Measurements from ENCODE around the gene MAMSTR.
A peak's percentile ranks its signal among the peaks of the same experiment; 100 is the strongest.

MAMSTR gene

DNA sequence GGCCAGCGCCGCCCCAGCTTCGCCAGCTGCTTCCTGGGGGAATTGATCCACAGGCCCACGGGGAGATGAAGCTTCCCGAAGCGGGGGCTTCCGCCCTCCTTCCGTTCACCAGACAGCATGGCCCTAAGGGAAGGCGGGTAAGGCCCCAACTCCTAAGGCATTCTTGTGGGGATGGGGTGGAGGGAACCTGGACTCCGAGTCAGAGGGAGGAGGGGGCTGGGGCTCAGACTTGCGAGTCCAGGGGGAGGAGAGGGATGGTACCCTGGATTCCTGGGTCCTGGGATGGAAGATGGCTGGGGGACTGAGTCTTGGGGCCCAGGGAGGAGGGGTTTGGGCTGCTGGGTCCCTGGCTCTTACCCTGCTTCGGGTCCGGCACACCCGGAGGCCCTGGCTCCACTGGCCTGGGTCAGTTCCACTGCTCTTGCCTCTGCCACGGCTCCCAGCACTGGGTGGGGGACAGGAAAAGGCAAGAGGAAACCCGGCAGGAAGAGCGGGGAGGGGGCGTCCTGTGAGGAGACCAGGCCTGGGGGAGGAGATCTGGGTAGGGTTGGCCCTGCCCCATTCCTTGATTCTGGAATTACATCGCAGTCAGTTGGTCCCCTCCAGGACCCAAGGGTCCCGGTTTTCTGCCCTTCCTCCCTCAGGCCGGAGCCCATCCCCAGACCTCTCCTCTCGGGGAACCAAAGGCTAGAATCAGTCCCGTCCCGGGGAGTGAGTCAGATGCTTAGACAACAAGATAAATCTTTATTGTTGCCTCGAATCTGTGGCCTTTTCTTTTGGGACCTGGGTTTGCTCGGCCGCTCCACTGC is 20.8 kb upstream of the MAMSTR start, which contains the start of gene RASIP1:
Gene RASIP1 (minus strand): TSS at position 447 of the 809 bp plus-strand sequence. CDS start 328 bp downstream, at position 119.
- H2AFZ ChIP-seq (ENCODE audit: low read depth, low read length), result peak within 1 kb of the TSS; percentile 85
- peaks cover 5% of the 10 kb centered on the region for H3K9me3 ChIP-seq (ENCODE audit: low read length)
- H3K4me1 ChIP-seq (ENCODE audit: insufficient read depth, low read length), result peaks cover 5% of the 10 kb centered on the region
- no peaks in the 10 kb centered on the region for H3K36me3 ChIP-seq (ENCODE audit: insufficient read depth, low read length)
- H3K4me3 ChIP-seq (ENCODE audit: low read length), result peak within 1 kb of the TSS; percentile 41
- H3K27me3 ChIP-seq (ENCODE audit: insufficient read depth, low read length), result peaks cover 14% of the 10 kb centered on the region

DNA sequence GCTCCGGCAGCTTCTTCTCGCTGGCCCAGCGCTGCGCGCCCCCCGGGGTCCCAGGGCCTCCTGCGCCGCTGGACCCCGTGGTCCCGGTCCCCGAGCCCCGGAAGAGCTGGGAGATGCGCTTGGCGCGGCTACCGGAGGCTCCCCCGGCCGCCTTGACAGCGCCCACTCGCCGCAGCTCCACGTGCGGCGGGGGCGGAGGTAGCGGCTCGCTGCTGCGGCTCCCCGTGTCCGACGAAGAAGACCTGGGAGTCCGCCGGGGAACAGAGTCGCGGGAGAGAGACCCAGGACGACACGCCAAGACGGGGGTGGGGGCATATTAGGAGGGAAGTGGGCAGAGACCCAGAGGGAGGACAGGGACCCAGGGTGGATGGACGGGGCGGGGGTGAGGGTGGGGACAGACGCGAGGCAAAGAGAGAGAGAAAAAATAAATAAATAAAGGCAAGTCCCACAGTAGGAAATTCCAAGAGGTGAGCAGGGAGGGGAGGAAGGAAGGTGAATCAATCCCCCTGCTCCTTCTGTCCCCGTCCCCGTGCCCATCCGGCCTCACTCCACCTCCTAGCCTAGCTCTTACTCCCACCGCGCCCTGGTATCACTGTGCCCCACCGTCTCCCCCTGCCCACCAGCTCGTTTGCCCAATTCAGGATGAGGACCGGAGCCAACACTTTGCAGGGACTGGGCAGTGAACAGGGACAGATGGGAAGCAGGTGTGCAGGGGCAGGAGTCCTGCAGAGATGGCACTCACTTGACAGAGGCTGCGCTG is 20.1 kb upstream of the MAMSTR start:
- Histone ChIP-seq H3K36me3 (ENCODE audit: insufficient read depth, low read length) (no peaks in the 10 kb centered on the region), H3K9me3 (ENCODE audit: low read length) (peaks cover 5% of the 10 kb centered on the region), H3K4me3 (ENCODE audit: low read length) (peak overlapping the region; percentile 41), H2AFZ (ENCODE audit: low read depth, low read length) (peak overlapping the region; percentile 85), H3K4me1 (ENCODE audit: insufficient read depth, low read length) (peaks cover 5% of the 10 kb centered on the region), H3K27me3 (ENCODE audit: insufficient read depth, low read length) (peaks cover 14% of the 10 kb centered on the region)

DNA sequence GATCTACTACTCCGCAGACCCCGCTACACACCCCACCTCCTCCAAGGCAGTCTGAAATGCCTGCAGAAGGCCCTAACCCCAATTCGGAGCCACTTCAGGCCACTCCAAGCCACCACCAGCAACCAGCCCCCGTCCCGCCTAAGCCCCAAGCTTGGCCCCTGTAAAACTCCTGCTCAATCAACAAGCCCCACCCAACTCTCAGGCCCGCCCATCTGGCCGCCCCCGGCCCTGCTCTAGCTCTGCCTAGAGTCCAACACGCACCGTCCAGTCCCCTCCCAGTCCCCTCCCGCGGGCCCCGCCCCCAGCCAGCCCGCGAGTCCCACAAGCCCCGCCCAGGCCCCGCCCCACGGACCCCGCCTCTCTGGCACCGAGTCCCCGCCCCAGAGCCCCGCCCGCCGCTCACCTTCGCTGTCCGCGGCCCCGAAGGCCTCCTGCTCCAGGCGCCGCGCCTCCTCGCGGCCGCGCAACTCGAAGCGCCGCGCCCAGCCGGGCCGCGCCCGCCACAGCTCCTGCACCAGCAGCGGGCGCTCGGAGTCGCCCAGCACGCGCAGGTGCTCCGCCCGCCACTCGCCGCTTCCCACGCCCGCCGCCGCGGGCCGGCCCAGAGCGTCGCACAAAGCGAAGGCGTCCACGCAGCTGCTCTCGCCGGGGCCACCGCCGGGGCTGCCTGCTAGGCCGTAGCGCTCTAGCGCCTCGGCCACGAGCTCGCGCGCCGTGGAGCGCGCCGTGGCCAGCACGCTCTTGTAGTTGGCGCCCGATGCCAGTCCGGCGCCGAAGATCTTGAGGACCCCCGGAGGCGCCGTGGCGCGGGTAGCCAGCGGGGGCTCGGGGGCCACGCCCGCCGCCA is 19.3 kb upstream of the MAMSTR start:
- peaks cover 5% of the 10 kb centered on the region for H3K9me3 ChIP-seq (ENCODE audit: low read length)
- peak overlapping the region; percentile 85 for H2AFZ ChIP-seq (ENCODE audit: low read depth, low read length)
- peak overlapping the region; percentile 41 for H3K4me3 ChIP-seq (ENCODE audit: low read length)

GRCh38 chr19:48737360-48737998 is 18.0 kb upstream of the MAMSTR start:
- Histone ChIP-seq H3K9me3 (ENCODE audit: low read length) (peaks cover 5% of the 10 kb centered on the region), H2AFZ (ENCODE audit: low read depth, low read length) (no peak overlapping the region), H3K4me1 (ENCODE audit: insufficient read depth, low read length) (peaks cover 5% of the 10 kb centered on the region), H3K4me3 (ENCODE audit: low read length) (no peak overlapping the region), H3K27me3 (ENCODE audit: insufficient read depth, low read length) (peaks cover 14% of the 10 kb centered on the region), H3K36me3 (ENCODE audit: insufficient read depth, low read length) (no peaks in the 10 kb centered on the region)

More for the DNA sequence above, 19.3 kb upstream of the MAMSTR start:
- Histone ChIP-seq H3K36me3 (ENCODE audit: insufficient read depth, low read length) (no peaks in the 10 kb centered on the region), H3K4me1 (ENCODE audit: insufficient read depth, low read length) (peaks cover 5% of the 10 kb centered on the region), H3K27me3 (ENCODE audit: insufficient read depth, low read length) (peaks cover 14% of the 10 kb centered on the region)

DNA sequence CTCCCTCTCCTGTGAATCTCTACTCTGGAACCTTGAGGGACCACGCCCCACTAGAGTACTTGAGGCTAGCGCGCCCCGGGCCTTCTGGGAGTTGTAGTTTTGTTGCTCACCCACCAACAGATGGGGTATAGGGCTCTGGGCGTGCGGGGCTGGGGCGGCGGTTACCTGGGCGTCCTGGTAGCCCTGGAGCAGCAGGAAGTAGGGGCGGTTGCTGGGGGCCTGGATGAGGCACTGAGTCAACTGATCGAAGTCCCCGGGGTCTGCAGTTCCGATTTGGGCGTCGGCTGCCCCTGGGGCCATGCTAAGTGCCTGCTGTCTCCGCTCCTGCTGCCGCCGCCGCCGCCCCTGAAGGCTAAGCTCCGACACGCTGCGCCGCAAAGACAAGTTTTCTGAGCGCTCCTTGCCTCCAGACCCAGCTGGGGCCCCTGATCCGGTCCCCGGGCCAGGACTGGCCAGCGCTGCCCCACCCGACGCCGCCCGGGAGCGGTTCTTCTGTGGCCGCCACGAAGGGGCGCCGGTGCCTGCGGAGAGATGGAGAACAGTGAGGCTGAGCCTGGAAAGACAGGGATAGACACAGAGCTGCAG is 15.6 kb upstream of the MAMSTR start:
- H3K4me3 ChIP-seq (ENCODE audit: low read length), result no peak overlapping the region

GRCh38 chr19:48734625-48735024 is 15.1 kb upstream of the MAMSTR start:
- Histone ChIP-seq H3K4me1 (ENCODE audit: insufficient read depth, low read length) (peaks cover 5% of the 10 kb centered on the region), H3K36me3 (ENCODE audit: insufficient read depth, low read length) (no peaks in the 10 kb centered on the region), H3K4me3 (ENCODE audit: low read length) (no peak overlapping the region), H3K9me3 (ENCODE audit: low read length) (no peaks in the 10 kb centered on the region), H3K27me3 (ENCODE audit: insufficient read depth, low read length) (peaks cover under 1% of the 10 kb centered on the region), H2AFZ (ENCODE audit: low read depth, low read length) (no peak overlapping the region)

More for the DNA sequence above, 15.6 kb upstream of the MAMSTR start:
- H3K27me3 ChIP-seq (ENCODE audit: insufficient read depth, low read length), result peaks cover 5% of the 10 kb centered on the region
- no peaks in the 10 kb centered on the region for H3K36me3 ChIP-seq (ENCODE audit: insufficient read depth, low read length)
- H2AFZ ChIP-seq (ENCODE audit: low read depth, low read length), result no peak overlapping the region
- H3K9me3 ChIP-seq (ENCODE audit: low read length), result no peaks in the 10 kb centered on the region
- peaks cover 5% of the 10 kb centered on the region for H3K4me1 ChIP-seq (ENCODE audit: insufficient read depth, low read length)

GRCh38 chr19:48731452-48731851 is 11.9 kb upstream of the MAMSTR start:
- Histone ChIP-seq H3K27me3 (ENCODE audit: insufficient read depth, low read length) (no peaks in the 10 kb centered on the region), H3K4me1 (ENCODE audit: insufficient read depth, low read length) (no peaks in the 10 kb centered on the region), H3K9me3 (ENCODE audit: low read length) (no peaks in the 10 kb centered on the region), H3K36me3 (ENCODE audit: insufficient read depth, low read length) (no peaks in the 10 kb centered on the region), H3K4me3 (ENCODE audit: low read length) (no peak overlapping the region), H2AFZ (ENCODE audit: low read depth, low read length) (no peak overlapping the region)

DNA sequence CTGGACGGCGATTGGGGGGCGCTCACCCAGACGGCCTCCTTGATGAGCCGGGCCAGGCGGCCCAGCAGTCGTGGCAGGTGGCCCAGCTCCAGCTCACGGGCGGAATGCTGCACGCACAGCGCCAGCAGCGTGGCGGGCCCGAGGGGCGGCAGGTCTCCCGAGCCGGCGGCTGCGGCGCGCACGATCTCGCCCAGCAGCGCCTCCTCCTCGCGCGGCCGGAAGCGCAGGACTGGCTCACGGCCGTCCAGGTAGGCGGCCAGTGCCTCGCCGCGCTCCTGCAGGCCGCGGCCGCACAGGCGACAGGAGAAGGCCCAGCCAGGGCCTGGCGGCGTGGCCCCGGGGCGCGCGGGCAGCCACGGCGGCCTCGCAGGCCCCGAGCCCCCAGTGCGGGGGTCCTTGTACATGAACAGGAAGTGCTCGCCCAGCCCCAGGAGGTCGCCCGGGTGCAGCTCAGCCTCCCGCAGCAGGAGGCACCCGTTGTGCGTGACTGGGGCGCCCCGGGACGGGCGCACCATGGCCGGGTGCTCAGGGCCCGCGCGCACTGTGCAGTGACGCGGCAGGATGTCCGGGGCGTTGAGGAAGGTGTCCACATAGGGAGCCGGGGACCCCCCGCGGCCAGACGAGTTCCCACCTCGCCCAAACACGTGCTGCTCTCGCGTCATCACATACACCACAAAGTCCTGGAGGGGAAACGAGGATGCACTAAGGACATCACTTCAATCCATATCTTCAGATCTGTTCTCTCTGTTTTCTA is 9.6 kb upstream of the MAMSTR start:
- H3K9me3 ChIP-seq (ENCODE audit: low read length), result no peaks in the 10 kb centered on the region
- no peak overlapping the region for H2AFZ ChIP-seq (ENCODE audit: low read depth, low read length)
- H3K27me3 ChIP-seq (ENCODE audit: insufficient read depth, low read length), result no peaks in the 10 kb centered on the region
- peaks cover 9% of the 10 kb centered on the region for H3K4me1 ChIP-seq (ENCODE audit: insufficient read depth, low read length)
- H3K4me3 ChIP-seq (ENCODE audit: low read length), result no peak overlapping the region
- H3K36me3 ChIP-seq (ENCODE audit: insufficient read depth, low read length), result no peaks in the 10 kb centered on the region

GRCh38 chr19:48726556-48726955 is 7.0 kb upstream of the MAMSTR start:
- Histone ChIP-seq H3K4me3 (ENCODE audit: low read length) (no peak overlapping the region), H2AFZ (ENCODE audit: low read depth, low read length) (no peak overlapping the region), H3K36me3 (ENCODE audit: insufficient read depth, low read length) (no peaks in the 10 kb centered on the region), H3K27me3 (ENCODE audit: insufficient read depth, low read length) (no peaks in the 10 kb centered on the region), H3K4me1 (ENCODE audit: insufficient read depth, low read length) (peaks cover 9% of the 10 kb centered on the region), H3K9me3 (ENCODE audit: low read length) (no peaks in the 10 kb centered on the region)

DNA sequence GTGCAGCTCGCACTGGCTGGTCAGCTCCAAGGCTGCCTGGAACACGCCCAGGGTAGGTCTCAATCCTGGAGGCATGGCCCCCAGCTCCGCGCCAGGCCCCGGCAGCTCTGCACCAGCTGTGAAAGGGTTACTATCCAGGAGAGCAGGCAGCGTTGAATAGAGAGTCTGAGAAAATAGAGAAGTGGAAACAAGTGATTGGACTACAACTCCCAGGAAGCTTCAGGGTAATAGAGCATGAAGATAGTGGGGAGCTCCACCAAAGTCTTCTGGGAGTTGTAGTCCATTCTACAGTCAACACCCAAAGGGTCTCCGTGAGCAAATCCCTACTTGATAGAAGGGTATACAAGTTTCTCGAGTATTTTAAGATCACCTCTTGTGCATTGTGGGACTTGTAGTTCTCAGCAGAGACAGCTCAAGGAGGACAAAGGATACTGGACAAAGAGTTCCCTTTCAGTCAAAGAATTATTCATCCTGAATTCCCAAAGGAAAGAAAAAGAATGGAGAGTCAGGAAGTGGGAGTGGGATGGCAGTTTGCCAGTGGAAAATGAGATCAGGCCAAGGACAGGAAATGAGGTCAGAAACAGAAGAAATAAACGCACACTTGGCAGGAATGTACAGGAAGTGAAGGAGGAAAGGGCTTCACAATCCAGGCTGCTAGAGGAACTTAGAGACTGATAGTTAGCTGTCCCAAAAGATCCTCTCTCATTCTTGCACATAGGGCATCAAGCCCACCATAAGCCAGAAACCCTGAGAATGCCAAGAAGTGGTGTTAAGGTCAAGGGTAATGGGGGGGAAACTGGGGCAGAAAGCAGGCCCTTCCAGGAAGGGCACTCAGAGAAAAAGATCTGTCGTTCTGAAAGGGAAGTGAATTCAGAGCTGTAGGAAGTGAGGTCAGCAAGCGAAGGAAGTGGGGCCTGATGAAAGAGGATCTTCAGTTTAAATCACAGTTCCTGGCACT is 5.5 kb upstream of the MAMSTR start:
- H3K4me3 ChIP-seq (ENCODE audit: low read length), result no peak overlapping the region
- H2AFZ ChIP-seq (ENCODE audit: low read depth, low read length), result peak overlapping the region; percentile 78
- H3K9me3 ChIP-seq (ENCODE audit: low read length), result no peaks in the 10 kb centered on the region
- H3K4me1 ChIP-seq (ENCODE audit: insufficient read depth, low read length), result peaks cover 11% of the 10 kb centered on the region
- H3K36me3 ChIP-seq (ENCODE audit: insufficient read depth, low read length), result no peaks in the 10 kb centered on the region
- H3K27me3 ChIP-seq (ENCODE audit: insufficient read depth, low read length), result no peaks in the 10 kb centered on the region

GRCh38 chr19:48722196-48722708 is 2.7 kb upstream of the MAMSTR start:
- H3K27me3 ChIP-seq (ENCODE audit: insufficient read depth, low read length), result no peaks in the 10 kb centered on the region
- no peaks in the 10 kb centered on the region for H3K36me3 ChIP-seq (ENCODE audit: insufficient read depth, low read length)
- H3K4me3 ChIP-seq (ENCODE audit: low read length), result no peak overlapping the region
- H2AFZ ChIP-seq (ENCODE audit: low read depth, low read length), result no peak overlapping the region
- H3K4me1 ChIP-seq (ENCODE audit: insufficient read depth, low read length), result peaks cover 27% of the 10 kb centered on the region
- no peaks in the 10 kb centered on the region for H3K9me3 ChIP-seq (ENCODE audit: low read length)
